ENCODE data around the gene WWOX.

WWOX gene

DNA sequence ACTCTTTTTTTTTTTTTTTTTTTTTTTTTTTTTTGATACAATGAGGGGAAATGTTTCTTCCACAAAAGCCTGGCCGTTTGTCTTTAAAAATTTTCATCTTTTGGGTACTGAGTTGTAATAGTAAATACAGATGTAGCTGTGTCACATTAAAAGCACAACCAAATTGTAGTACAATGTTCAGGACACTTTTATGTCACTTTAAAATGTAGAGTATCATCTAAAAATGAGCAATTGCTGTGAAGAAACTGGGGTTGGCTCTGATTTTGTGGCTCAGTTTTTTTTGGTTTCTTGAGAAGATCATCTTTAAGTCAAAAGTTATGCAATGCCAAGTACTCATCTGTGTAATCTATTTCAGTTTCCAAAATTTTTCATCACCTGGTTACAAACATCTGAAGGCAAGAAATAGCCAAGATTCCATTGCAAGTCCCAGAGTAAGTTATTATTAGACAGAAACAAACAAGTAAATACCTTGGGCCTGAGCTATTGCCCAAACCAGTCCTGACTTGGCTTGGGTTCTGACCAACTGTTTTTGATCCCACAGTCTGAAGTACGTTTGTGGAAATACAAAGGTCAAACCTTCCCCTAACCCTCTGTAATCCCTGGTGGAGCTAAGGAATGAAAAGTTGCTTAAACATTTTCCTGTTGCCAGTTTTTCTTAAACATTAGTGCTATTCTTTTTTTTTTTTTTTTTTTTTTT is 717.2 kb downstream of the WWOX start:
- H3K4me1 ChIP-seq (ENCODE audit: low read depth, poor library complexity, severe bottlenecking), result no peaks in the 10 kb centered on the region
- H3K4me2 ChIP-seq, result no peak overlapping the region
- TF ChIP-seq, protein P1, sequence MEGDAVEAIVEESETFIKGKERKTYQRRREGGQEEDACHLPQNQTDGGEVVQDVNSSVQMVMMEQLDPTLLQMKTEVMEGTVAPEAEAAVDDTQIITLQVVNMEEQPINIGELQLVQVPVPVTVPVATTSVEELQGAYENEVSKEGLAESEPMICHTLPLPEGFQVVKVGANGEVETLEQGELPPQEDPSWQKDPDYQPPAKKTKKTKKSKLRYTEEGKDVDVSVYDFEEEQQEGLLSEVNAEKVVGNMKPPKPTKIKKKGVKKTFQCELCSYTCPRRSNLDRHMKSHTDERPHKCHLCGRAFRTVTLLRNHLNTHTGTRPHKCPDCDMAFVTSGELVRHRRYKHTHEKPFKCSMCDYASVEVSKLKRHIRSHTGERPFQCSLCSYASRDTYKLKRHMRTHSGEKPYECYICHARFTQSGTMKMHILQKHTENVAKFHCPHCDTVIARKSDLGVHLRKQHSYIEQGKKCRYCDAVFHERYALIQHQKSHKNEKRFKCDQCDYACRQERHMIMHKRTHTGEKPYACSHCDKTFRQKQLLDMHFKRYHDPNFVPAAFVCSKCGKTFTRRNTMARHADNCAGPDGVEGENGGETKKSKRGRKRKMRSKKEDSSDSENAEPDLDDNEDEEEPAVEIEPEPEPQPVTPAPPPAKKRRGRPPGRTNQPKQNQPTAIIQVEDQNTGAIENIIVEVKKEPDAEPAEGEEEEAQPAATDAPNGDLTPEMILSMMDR (conservative IDR thresholded peaks at IDR 0.05; ENCODE audit: low read depth, low read length), result no peak
- H3K79me2 ChIP-seq (ENCODE audit: insufficient read depth, low read depth), result no peaks in the 10 kb centered on the region
- no peaks in the 10 kb centered on the region for H3K36me3 ChIP-seq (ENCODE audit: insufficient read depth)
- H3K4me3 ChIP-seq (IDR thresholded peaks at IDR 0.05; ENCODE audit: insufficient read depth, low read depth, low read length), result no peak overlapping the region
- H3K9ac ChIP-seq, result no peak overlapping the region
- no peaks in the 10 kb centered on the region for H3K27me3 ChIP-seq (ENCODE audit: insufficient read depth, low read depth)
- no peak overlapping the region for H3K27ac ChIP-seq
- no peaks in the 10 kb centered on the region for H4K20me1 ChIP-seq (ENCODE audit: insufficient read depth)
- no peak overlapping the region for H2AFZ ChIP-seq (ENCODE audit: low read depth)

DNA sequence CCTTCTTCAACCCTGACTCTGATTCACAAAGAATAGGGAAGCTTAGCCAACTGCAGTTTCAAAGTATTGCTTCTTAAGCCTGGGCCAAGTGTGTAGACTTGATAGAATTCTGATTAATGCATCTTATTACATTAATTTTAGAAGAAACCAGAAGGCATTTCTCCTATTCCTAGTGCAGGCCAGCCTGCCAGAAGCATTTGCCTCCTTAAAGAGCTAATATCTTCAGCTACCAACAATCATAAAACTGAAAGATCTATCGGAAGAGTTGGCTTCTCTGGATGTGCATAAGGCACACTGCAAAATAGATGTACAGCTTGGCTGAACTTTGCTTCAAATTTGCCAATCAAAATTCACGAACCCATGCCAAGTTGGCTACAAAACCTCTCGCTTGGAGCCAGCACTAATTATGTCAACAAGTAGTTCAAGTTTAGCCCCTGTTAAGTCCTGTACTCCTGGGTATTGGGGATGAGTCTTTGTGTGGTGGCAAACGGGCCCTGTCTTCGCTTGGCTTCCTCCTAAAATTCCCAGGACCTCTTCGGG is 717.8 kb downstream of the WWOX start:
- Histone ChIP-seq H3K36me3 (ENCODE audit: insufficient read depth) (no peaks in the 10 kb centered on the region), H3K27ac (no peak overlapping the region), H4K20me1 (ENCODE audit: insufficient read depth) (no peaks in the 10 kb centered on the region), H3K27me3 (ENCODE audit: insufficient read depth, low read depth) (no peaks in the 10 kb centered on the region), H3K4me3 (IDR thresholded peaks at IDR 0.05; ENCODE audit: insufficient read depth, low read depth, low read length) (no peak overlapping the region), H3K4me1 (ENCODE audit: low read depth, poor library complexity, severe bottlenecking) (no peaks in the 10 kb centered on the region), H2AFZ (ENCODE audit: low read depth) (no peak overlapping the region), H3K9ac (no peak overlapping the region), H3K79me2 (ENCODE audit: insufficient read depth, low read depth) (no peaks in the 10 kb centered on the region), H3K4me2 (no peak overlapping the region)
- TF ChIP-seq, protein P1 (conservative IDR thresholded peaks at IDR 0.05; ENCODE audit: low read depth, low read length), result no peak

DNA sequence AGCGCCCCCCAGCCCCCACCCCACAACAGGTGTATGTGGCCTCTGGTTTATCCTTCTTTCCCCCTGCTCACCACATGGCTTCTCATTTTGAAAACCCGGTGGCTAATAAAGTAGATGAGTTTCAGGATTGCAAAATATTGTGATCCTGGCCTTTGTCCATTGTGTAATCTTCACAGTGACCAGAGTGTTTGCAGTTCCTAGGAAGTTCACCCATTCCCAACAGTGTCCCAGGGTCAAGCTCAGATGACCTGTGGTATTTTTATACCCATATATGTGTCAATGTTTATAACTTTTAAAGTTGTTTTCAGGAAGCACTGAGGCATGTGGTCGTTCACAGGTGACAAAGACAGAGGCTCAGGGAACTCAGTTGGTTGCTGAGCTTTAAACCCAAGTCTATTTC is 721.9 kb downstream of the WWOX start:
- Histone ChIP-seq H3K4me2 (no peak overlapping the region), H3K4me3 (IDR thresholded peaks at IDR 0.05; ENCODE audit: insufficient read depth, low read depth, low read length) (no peak overlapping the region)

DNA sequence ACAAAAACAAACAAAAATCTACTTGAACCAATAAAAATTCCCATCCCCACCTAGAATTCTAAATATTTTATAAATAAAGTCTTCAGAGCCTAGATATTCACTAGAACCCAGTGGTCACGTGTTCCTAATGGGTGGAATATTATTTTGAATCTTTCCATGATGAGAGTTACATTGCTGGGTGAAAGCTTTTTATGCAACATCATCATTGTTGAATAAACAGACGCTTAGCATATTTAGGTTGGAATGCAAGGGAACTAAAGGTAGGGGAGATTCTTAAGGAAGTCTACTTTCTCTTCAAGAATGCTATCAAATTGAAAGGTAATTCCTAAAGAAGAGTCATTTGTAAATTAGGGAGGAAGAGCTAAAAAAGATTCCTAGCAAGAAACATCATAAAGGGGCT is 723.1 kb downstream of the WWOX start:
- Histone ChIP-seq H3K27ac (no peak overlapping the region), H3K79me2 (ENCODE audit: insufficient read depth, low read depth) (no peaks in the 10 kb centered on the region), H2AFZ (ENCODE audit: low read depth) (no peak overlapping the region), H3K27me3 (ENCODE audit: insufficient read depth, low read depth) (no peaks in the 10 kb centered on the region), H3K9ac (no peak overlapping the region), H4K20me1 (ENCODE audit: insufficient read depth) (no peaks in the 10 kb centered on the region), H3K4me2 (no peak overlapping the region), H3K4me3 (IDR thresholded peaks at IDR 0.05; ENCODE audit: insufficient read depth, low read depth, low read length) (no peak overlapping the region), H3K4me1 (ENCODE audit: low read depth, poor library complexity, severe bottlenecking) (no peaks in the 10 kb centered on the region), H3K36me3 (ENCODE audit: insufficient read depth) (no peaks in the 10 kb centered on the region)
- TF ChIP-seq, protein P1 (conservative IDR thresholded peaks at IDR 0.05; ENCODE audit: low read depth, low read length), result no peak

More for the DNA sequence above, 721.9 kb downstream of the WWOX start:
- Histone ChIP-seq H4K20me1 (ENCODE audit: insufficient read depth) (no peaks in the 10 kb centered on the region), H3K27ac (no peak overlapping the region), H3K4me1 (ENCODE audit: low read depth, poor library complexity, severe bottlenecking) (no peaks in the 10 kb centered on the region), H2AFZ (ENCODE audit: low read depth) (no peak overlapping the region), H3K79me2 (ENCODE audit: insufficient read depth, low read depth) (no peaks in the 10 kb centered on the region), H3K36me3 (ENCODE audit: insufficient read depth) (no peaks in the 10 kb centered on the region), H3K9ac (no peak overlapping the region), H3K27me3 (ENCODE audit: insufficient read depth, low read depth) (no peaks in the 10 kb centered on the region)
- TF ChIP-seq, protein P1 (conservative IDR thresholded peaks at IDR 0.05; ENCODE audit: low read depth, low read length), result no peak

All from KMS-11 (cell line).